Embryonic facial prominence (tissue), 1 donor: Measurements from ENCODE around the gene SMAD2.

Experiments
- DNase-seq: peaks from one replicate; pipeline ENCODE4 v3.0.0-alpha.2; 2016; ENCODE audit errors: extremely low spot score

SMAD2 gene

DNA sequence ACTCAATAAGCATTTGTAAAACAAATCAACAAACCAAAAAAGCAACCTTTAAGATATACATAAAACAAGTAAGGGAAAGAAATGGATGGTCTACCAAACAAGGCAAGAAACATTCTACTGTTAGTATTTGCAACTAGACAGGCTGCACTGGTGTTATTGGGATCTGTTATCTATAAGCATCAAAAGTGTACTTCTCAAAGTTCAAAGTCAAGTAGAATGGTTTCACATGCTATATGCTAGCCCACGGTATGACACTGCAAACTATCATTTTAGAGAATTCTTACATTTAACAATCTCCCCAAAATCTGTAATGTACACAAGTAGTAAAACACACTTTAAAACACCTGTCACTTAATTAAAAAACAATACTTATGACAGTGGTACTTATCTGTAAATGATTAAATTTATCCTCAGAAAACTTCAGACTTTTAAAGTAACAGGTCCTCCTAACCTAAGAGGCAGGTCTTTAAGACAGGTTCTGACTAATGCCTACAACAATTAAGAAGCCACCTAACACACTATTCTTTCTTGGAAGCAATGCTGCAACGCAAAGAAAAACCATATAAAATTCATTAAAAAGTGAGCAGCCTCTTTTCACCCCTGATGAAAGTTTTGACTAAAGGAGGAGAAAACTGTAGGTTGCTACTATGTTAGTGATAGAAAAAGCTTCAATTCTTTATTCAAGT, 34.8 kb downstream of the SMAD2 start:
- no peak for DNase-seq

- no peak for DNase-seq
These were observed 36.3 kb downstream of the SMAD2 start for GRCh38 chr18:47893939-47894699.

DNA sequence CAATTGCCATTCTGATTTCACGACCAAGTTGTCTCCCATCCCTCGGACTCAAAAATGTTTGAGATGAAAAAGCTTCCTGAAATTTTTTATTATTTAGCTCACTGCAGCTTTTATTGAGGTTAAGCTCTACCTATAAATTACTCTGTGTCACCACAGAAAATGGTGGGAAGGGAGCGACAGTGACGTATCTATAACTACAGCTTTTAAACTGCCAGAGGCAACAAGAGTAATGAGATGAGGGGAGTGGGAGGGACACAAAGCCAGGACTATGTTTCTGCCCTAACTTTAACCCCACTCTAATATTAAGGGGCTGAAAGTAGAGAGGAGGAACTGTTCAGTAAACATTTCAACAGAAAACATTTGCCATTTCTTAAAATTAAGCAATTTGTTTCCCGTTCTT, 37.4 kb downstream of the SMAD2 start:
- DNase-seq: no peak

GRCh38 chr18:47888156-47888555, 42.3 kb downstream of the SMAD2 start:
- DNase-seq: no peak

GRCh38 chr18:47887227-47887626, 43.2 kb downstream of the SMAD2 start:
- DNase-seq: no peak

GRCh38 chr18:47883771-47884413, 46.6 kb downstream of the SMAD2 start:
- DNase-seq: no peak

GRCh38 chr18:47882641-47883040, 47.8 kb downstream of the SMAD2 start:
- DNase-seq: no peak

DNA sequence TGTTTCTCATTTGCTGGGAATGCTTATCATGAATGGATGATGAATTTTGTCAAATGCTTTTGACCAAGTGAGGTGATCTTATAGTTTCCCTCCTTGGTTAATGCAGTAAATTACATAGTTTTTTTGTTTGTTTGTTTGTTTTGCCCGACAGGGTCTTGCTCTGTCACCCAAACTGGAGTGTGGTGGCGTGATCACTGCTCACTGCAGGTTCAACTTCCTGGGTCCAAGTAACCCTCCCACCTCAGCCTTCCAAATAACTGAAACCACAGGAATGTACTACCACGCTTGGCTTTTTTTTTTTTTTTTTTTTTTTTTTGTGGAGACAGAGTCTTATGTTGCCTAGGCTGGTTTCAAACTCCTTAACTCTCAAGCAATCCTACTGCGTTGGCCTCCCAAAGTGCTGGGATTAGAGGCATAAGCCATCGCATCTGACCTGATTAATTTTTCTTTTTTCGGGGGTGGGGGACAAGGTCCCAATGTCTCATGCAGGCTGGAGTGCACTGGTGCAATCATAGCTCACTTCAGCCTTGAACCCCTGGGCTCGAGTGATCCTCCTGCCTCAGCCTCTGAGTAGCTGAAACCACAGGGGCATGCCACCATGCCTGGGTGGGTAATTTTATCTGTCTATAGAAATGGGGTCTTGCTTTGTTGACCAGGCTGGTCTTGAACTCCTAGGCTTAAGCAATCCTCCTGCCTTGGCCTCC, 48.6 kb downstream of the SMAD2 start:
- DNase-seq: no peak

GRCh38 chr18:47881042-47881441, 49.4 kb downstream of the SMAD2 start:
- DNase-seq: no peak

- DNase-seq: no peak
These were observed 52.6 kb downstream of the SMAD2 start for GRCh38 chr18:47877892-47878291.

- no peak for DNase-seq
These were observed 53.6 kb downstream of the SMAD2 start for GRCh38 chr18:47876813-47877212.

- DNase-seq: no peak
These were observed 56.8 kb downstream of the SMAD2 start for GRCh38 chr18:47873625-47874024.

GRCh38 chr18:47872426-47872825, 58.0 kb downstream of the SMAD2 start:
- DNase-seq: no peak

DNA sequence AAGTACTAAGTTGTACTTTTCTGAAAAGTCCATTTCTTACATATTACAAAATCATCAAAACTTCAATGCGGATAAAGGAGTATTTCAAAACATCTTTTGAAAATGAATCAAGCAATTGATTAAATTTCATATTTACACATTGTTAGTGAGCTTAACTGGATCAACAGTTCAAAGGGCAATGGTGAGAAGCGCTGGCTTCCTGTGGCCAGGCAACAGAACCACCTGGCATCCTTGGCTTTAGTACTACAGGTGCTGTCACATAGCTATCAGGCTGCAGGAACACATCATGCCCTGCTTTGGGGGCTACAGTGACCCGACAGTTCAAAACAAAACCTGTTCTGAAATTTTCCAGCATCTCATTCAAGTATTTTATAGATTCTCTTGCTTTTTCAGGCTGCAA, 59.2 kb downstream of the SMAD2 start:
- DNase-seq: no peak

DNA sequence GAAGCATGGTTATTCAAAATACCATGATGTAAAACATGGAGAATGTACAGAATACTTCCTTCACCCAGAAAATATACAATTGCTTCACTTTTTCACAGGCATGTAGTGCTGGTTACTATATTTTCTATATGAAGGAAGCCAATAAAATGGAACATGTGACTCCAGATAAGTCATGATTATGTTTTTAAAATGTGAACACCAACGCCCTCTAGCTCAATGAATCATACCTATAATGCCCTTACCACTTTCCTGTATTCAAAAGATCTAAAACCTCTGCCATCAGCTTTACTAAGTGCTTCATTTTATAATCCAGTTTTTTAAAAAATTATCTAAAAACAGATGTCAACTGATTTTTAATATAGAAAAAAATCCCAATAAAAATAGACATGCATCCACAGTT, 59.9 kb downstream of the SMAD2 start:
- DNase-seq: no peak

DNA sequence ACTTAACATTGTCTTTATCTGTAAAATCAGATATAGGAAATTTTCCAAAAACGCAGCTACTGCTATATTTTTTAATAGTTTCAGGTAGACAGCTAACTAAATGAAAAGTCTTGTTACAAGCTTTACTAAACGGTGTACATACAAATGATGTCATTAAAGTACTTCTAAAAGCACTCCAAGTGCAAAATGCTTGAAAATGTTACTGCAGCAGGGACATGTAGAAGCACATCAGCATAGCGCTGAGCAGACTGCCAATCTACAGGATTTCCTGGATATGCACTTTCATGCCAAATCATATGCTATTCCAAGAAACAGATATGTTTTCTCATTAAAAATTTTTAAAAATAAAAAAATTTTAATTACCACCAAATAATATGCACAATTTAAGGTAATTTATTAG, 61.7 kb downstream of the SMAD2 start:
- no peak for DNase-seq

DNA sequence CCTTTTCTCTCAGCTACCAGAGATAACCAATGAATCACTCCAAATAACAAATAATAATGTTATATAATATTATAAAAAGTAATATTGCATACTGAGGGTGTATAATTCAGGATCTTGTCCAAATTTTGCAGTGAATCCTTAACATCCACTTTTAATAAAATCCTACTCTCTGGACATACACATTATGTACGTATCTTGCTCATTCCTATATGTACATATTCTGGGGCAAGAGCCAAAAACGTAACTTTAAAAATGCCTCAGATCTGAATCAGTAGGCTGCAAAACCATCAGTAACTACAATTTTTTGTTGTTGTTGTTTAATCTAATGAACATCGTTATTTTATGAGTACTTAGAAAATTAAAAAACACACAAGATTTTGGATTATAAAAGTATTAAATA, 65.3 kb downstream of the SMAD2 start:
- no peak for DNase-seq

GRCh38 chr18:47863041-47863440, 67.4 kb downstream of the SMAD2 start:
- no peak for DNase-seq

- DNase-seq: no peak
These were observed 71.9 kb downstream of the SMAD2 start for GRCh38 chr18:47858607-47859006.

- DNase-seq: no peak
These were observed 82.8 kb downstream of the SMAD2 start for GRCh38 chr18:47847635-47848034.

DNA sequence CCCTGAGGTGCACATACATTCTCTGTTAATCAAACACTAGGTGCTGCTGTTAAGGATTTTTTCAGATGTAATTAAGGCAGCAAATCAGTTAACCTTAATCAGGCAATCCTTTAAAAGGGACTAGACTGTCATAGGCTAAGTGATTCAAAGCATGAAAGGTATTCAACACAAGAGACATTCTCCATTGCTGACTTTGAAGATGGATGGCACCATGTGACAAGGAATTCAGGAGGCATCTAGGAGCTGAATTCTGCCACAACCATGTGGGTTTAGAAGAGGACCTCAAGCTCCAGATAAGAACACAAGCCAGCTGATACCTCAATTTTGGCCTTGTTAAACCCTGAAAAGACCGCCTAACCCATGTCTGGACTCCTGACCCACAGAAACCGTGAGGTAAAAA, 84.0 kb downstream of the SMAD2 start:
- DNase-seq: no peak

- no peak for DNase-seq
These were observed 85.5 kb downstream of the SMAD2 start for GRCh38 chr18:47844828-47845498.
